Stimulated activated CD4-positive, alpha-beta T cell treated with anti-CD3 and anti-CD28 coated beads, TNF-alpha, amount 100 ng/mL, for 1 hour (primary cell): ENCODE measurements around the gene PRKAG2.

ENCODE experiments used
- DNase-seq, 3 donors: peaks; one replicate each; pipeline ENCODE4 v3.0.0-alpha.2; 2020; ENCODE audit warnings: low read depth in 3 of 3, low spot score in 1 of 3

PRKAG2 gene

GRCh38 chr7:151716323-151716722, 160.6 kb downstream of the PRKAG2 start:
- DNase-seq = no peak

GRCh38 chr7:151715666-151716315, 161.1 kb downstream of the PRKAG2 start:
- DNase-seq = no peak

- DNase-seq = no peak
Observed at GRCh38 chr7:151714201-151714600, 162.7 kb downstream of the PRKAG2 start.

- DNase-seq = no peak
Observed at GRCh38 chr7:151712810-151713125, 164.1 kb downstream of the PRKAG2 start.

GRCh38 chr7:151711906-151712809, 164.8 kb downstream of the PRKAG2 start:
- DNase-seq = no peak

- DNase-seq = no peak
Observed at GRCh38 chr7:151711435-151711872, 165.5 kb downstream of the PRKAG2 start.

GRCh38 chr7:151710646-151711434, 166.1 kb downstream of the PRKAG2 start:
- no peak for DNase-seq

GRCh38 chr7:151710121-151710640, 166.7 kb downstream of the PRKAG2 start:
- no peak for DNase-seq

GRCh38 chr7:151709141-151710038, 167.5 kb downstream of the PRKAG2 start:
- no peak for DNase-seq

- DNase-seq = no peak
Observed at GRCh38 chr7:151708610-151709009, 168.3 kb downstream of the PRKAG2 start.

- no peak for DNase-seq
Observed at GRCh38 chr7:151707757-151708156, 169.2 kb downstream of the PRKAG2 start.

GRCh38 chr7:151707105-151707469, 169.8 kb downstream of the PRKAG2 start:
- DNase-seq = no peak

GRCh38 chr7:151706277-151707104, 170.4 kb downstream of the PRKAG2 start:
- DNase-seq = no peak

GRCh38 chr7:151705636-151706276, 171.2 kb downstream of the PRKAG2 start:
- DNase-seq = no peak

- no peak for DNase-seq
Observed at GRCh38 chr7:151704960-151705635, 171.8 kb downstream of the PRKAG2 start.

GRCh38 chr7:151704299-151704959, 172.5 kb downstream of the PRKAG2 start:
- no peak for DNase-seq

GRCh38 chr7:151702961-151703360, 174.0 kb downstream of the PRKAG2 start:
- DNase-seq = no peak

GRCh38 chr7:151700586-151701165, 176.2 kb downstream of the PRKAG2 start:
- DNase-seq = no peak
